Astrocyte (in vitro differentiated cells and primary cell): ENCODE measurements around the gene IFT81.

ENCODE experiments used
- EZH2 ChIP-seq: IDR thresholded peaks from 2 replicates; pipeline ENCODE4 v1.6.1; 2012; ENCODE audit warnings: mild to moderate bottlenecking, low read length, inconsistent platforms; ENCODE audit not compliant: insufficient read depth
- TF ChIP-seq, protein P1 (sequence below): IDR thresholded peaks from 2 replicates; pipeline ENCODE4 v1.5.1; 2011; ENCODE audit warnings: low read depth, mild to moderate bottlenecking, inconsistent platforms, low read length, moderate library complexity; ENCODE audit not compliant: insufficient read depth

DNA sequence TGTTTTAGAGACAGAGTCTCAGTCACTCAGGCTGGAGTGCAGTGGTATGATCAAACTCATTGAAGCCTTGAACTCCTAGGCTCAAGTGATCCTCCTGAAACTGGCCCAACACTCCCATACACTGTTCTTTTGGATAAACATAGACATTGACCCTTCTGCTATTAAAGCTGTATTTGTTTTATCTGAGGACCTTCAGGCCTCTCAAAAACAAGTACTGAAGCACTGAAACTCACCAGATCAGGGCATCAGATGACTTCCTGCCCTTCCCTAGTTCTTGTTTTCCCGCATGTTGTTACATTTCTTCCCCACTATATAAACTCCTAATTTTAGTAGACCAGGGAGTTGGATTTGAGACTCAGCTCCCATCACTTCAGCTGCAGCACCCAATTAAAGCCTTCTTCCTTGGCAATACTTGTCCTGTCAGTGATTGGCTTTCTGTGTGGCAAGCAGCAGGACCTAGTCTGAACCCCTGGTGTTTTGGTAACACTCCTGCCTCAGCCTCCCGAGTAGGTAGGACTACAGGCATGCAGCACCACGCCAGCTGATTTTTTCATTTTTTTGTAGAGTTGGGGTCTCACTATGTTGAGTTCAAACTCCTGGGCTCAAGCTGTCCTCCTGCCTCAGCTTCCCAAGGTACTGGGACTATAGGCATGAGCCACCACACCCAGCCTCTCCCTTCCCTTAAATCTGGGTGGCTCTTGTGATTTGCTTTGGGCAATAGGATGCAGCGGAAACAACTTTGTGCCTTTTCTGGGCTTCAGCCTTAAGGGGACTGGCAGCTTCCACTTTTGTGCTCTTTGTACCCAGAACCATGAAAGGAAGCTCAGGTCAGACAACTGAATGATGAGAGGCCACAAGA lies 12.5 kb upstream of the IFT81 start:
- TF ChIP-seq, protein P1, sequence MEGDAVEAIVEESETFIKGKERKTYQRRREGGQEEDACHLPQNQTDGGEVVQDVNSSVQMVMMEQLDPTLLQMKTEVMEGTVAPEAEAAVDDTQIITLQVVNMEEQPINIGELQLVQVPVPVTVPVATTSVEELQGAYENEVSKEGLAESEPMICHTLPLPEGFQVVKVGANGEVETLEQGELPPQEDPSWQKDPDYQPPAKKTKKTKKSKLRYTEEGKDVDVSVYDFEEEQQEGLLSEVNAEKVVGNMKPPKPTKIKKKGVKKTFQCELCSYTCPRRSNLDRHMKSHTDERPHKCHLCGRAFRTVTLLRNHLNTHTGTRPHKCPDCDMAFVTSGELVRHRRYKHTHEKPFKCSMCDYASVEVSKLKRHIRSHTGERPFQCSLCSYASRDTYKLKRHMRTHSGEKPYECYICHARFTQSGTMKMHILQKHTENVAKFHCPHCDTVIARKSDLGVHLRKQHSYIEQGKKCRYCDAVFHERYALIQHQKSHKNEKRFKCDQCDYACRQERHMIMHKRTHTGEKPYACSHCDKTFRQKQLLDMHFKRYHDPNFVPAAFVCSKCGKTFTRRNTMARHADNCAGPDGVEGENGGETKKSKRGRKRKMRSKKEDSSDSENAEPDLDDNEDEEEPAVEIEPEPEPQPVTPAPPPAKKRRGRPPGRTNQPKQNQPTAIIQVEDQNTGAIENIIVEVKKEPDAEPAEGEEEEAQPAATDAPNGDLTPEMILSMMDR = no peak
- no peak for TF ChIP-seq EZH2
